Lung (tissue), 12 donors: ENCODE results near the gene CLECL1. TPM values are rescaled to one million over a fixed set of nuclear protein-coding genes. Genes with fewer than 3 reads are reported as not detected.

Source experiments
- ATAC-seq: fragments of 200-7000 bp; cut with Tn5 transposase; one replicate; pipeline ENCODE4 v1.9.1; 2020; ENCODE audit warnings: moderate number of reproducible peaks; ENCODE audit not compliant: insufficient read depth, low FRiP score
- DNase-seq, 3 donors: peaks; one replicate each; pipeline ENCODE4 v3.0.0-alpha.2; 2013 to 2017
- H3K27ac ChIP-seq, 2 donors: one replicate each; pipeline ENCODE4 v1.5.1; 2013; ENCODE audit warnings: mild to moderate bottlenecking in 2 of 2, moderate library complexity in 2 of 2, control low read depth in 1 of 2, inconsistent platforms in 1 of 2, low read depth in 1 of 2, low read length in 1 of 2
- H3K27me3 ChIP-seq, 3 donors: one replicate each; pipeline ENCODE4 v1.5.1; 2013; ENCODE audit warnings: low read length in 2 of 3; ENCODE audit not compliant: control insufficient read depth in 3 of 3, insufficient read depth in 3 of 3
- H3K36me3 ChIP-seq, 4 donors: one replicate each; pipeline ENCODE4 v1.5.1; 2013; ENCODE audit warnings: low read length in 4 of 4, mild to moderate bottlenecking in 1 of 4, moderate library complexity in 1 of 4; ENCODE audit not compliant: control insufficient read depth in 4 of 4, insufficient read depth in 4 of 4
- H3K4me1 ChIP-seq, 5 donors: one replicate each; pipeline ENCODE4 v1.5.1; 2013; ENCODE audit warnings: low read length in 5 of 5, mild to moderate bottlenecking in 2 of 5, moderate library complexity in 1 of 5; ENCODE audit not compliant: control insufficient read depth in 5 of 5, insufficient read depth in 5 of 5
- H3K4me3 ChIP-seq: one replicate; pipeline ENCODE4 v1.5.1; 2013; ENCODE audit warnings: mild to moderate bottlenecking, control low read depth, moderate library complexity
- H3K9ac ChIP-seq, 2 donors: one replicate each; pipeline ENCODE4 v1.5.1; 2013; ENCODE audit warnings: low read length in 2 of 2, control low read depth in 1 of 2; ENCODE audit not compliant: insufficient read depth in 1 of 2
- H3K9me3 ChIP-seq, 4 donors: one replicate each; pipeline ENCODE4 v1.5.1; 2013; ENCODE audit warnings: low read length in 3 of 4, mild to moderate bottlenecking in 1 of 4, moderate library complexity in 1 of 4; ENCODE audit not compliant: control insufficient read depth in 4 of 4, insufficient read depth in 3 of 4
- CTCF ChIP-seq: IDR thresholded peaks from 2 replicates; pipeline ENCODE4 v1.5.1; 2012; ENCODE audit warnings: mild to moderate bottlenecking; ENCODE audit errors: control extremely low read depth, extremely low read depth
- WGBS, 2 donors: extraction: QIAGEN DNeasy Blood & Tissue Kit; methylation state at CpG; one replicate each; pipeline ENCODE4 v1.1.7; 2013; 5-methylcytosine and 5-hydroxymethylcytosine counted together
- polyA plus RNA-seq, 2 donors: library from polyadenylated mRNA; stranded (reverse); fragments of 200-250 nt; gene quantifications; one replicate each; pipeline ENCODE4 v1.2.1, GENCODE V29; 2013
- total RNA-seq, 2 donors: library from RNA; depleted of rRNA in 1 of 2; stranded (reverse); fragments of >200 nt in 1 of 2; gene quantifications; one replicate each; pipeline ENCODE4 v1.2.1, GENCODE V29; 2014 to 2021
- donor health status: control.
- donor health status: control.
- donor health status: Bipolar disorder and iron deficiency.
- donor health status: healthy.
- donor health status: DM: yes; HTN: yes; CAD: no.

Gene CLECL1
- total and polyA plus RNA-seq, 4 donors, result 0.72 to 2.1 (median 1.3) TPM

- Histone ChIP-seq H3K9ac (no peak overlapping the region), H3K27me3 (no peaks in the 10 kb centered on the region), H3K27ac (no peak overlapping the region), H3K4me3 (no peak overlapping the region), H3K36me3 (no peaks in the 10 kb centered on the region), H3K4me1 (no peaks in the 10 kb centered on the region), H3K9me3 (peaks cover 0 to 3% (median 0%) of the 10 kb centered on the region in 4 donors)
- ATAC-seq, result no peak
- no peak for TF ChIP-seq CTCF
- DNase-seq, result no peak
- 85 to 90% methylated on average over 3 of the region's 3 CpGs for WGBS, 2 donors
Observed at GRCh38 chr12:9776781-9777180, 43.9 kb upstream of the CLECL1 start.

- ATAC-seq (no peak), DNase-seq (no peak)
- Histone ChIP-seq H3K4me1 (no peaks in the 10 kb centered on the region), H3K27ac (no peak overlapping the region), H3K9ac (no peak overlapping the region), H3K9me3 (no peaks in the 10 kb centered on the region), H3K36me3 (no peaks in the 10 kb centered on the region), H3K4me3 (no peak overlapping the region), H3K27me3 (no peaks in the 10 kb centered on the region)
- no peak for TF ChIP-seq CTCF
- 60 to 65% methylated on average over 2 of the region's 2 CpGs for WGBS, 2 donors
Observed at GRCh38 chr12:9773216-9773877, 40.5 kb upstream of the CLECL1 start.

DNA sequence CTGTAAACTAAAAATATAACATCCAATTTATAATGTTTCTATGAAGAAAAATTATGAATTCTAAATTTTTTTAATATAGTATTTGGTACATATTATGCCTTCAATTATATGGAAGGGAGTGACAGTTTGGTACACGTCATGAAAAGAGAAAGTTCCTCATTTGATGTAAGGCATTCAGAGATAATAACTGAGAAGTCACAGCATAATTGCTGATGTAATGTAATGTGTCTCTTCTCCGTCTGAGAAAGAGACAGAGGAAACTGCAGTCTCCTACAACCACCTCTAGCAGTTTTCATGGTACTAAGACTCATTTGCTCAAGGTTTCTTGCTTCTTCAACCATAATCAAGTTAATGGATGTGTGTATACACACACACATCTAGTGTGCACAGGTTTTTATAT is 30.1 kb upstream of the CLECL1 start:
- 28 to 55% methylated on average over 2 of the region's 2 CpGs for WGBS, 2 donors
- no peak for ATAC-seq
- TF ChIP-seq CTCF, result no peak
- DNase-seq, result no peak
- H3K36me3 ChIP-seq, result no peaks in the 10 kb centered on the region
- H3K9ac ChIP-seq, result no peak overlapping the region
- H3K9me3 ChIP-seq, result no peaks in the 10 kb centered on the region
- H3K4me3 ChIP-seq, result no peak overlapping the region
- H3K4me1 ChIP-seq, result peaks cover 0 to 1% (median 0%) of the 10 kb centered on the region in 5 donors
- no peaks in the 10 kb centered on the region for H3K27me3 ChIP-seq
- no peak overlapping the region for H3K27ac ChIP-seq

GRCh38 chr12:9762369-9762768 is 29.5 kb upstream of the CLECL1 start:
- 97% methylated on average over 5 of the region's 5 CpGs for WGBS, 2 donors
- no peak for DNase-seq
- H3K36me3 ChIP-seq, result no peaks in the 10 kb centered on the region
- H3K9me3 ChIP-seq, result no peaks in the 10 kb centered on the region
- H3K27me3 ChIP-seq, result no peaks in the 10 kb centered on the region
- no peak for ATAC-seq
- no peak overlapping the region for H3K9ac ChIP-seq
- no peak for TF ChIP-seq CTCF
- H3K27ac ChIP-seq, result no peak overlapping the region
- H3K4me3 ChIP-seq, result no peak overlapping the region
- H3K4me1 ChIP-seq, result peaks cover 0 to 1% (median 0%) of the 10 kb centered on the region in 5 donors
